GM23248 (cell line): ENCODE results near the gene NR3C1. TPM values are rescaled to one million over a fixed set of nuclear protein-coding genes. Genes with fewer than 3 reads are reported as not detected.

Source experiments
- DNase-seq: peaks from one replicate; pipeline ENCODE4 v3.0.0-alpha.2; 2015
- H2AFZ ChIP-seq: fragments of 200-600 bp; sonication (generic); 2 replicates; pipeline ENCODE4 v1.6.1; 2016; ENCODE audit warnings: antibody characterized with exemption
- H3F3A ChIP-seq: fragments of 200-600 bp; sonication (generic); 2 replicates; pipeline ENCODE4 v1.6.1; 2016; ENCODE audit warnings: mild to moderate bottlenecking, antibody characterized with exemption, mixed run types; ENCODE audit not compliant: insufficient read depth
- H3K27ac ChIP-seq: fragments of 200-600 bp; sonication (generic); 2 replicates; pipeline ENCODE4 v1.5.1; 2016; ENCODE audit warnings: mild to moderate bottlenecking
- H3K27me3 ChIP-seq: fragments of 200-600 bp; sonication (generic); replicated peaks from 2 replicates; pipeline ENCODE4 v1.6.1; 2016; ENCODE audit warnings: mild to moderate bottlenecking; ENCODE audit not compliant: insufficient read depth
- H3K36me3 ChIP-seq: fragments of 200-600 bp; sonication (generic); 2 replicates; pipeline ENCODE4 v1.6.1; 2016; ENCODE audit warnings: low read depth, mild to moderate bottlenecking
- H3K4me1 ChIP-seq: fragments of 200-600 bp; sonication (generic); 2 replicates; pipeline ENCODE4 v1.6.1; 2016; ENCODE audit warnings: mild to moderate bottlenecking; ENCODE audit not compliant: insufficient read depth
- H3K4me2 ChIP-seq: fragments of 200-600 bp; sonication (generic); one replicate; pipeline ENCODE4 v1.6.1; 2016; ENCODE audit warnings: mild to moderate bottlenecking; ENCODE audit not compliant: unreplicated experiment
- H3K4me3 ChIP-seq: fragments of 200-600 bp; sonication (generic); 2 replicates; pipeline ENCODE4 v1.5.1; 2016; ENCODE audit warnings: mild to moderate bottlenecking
- H3K79me2 ChIP-seq: fragments of 200-600 bp; sonication (generic); 2 replicates; pipeline ENCODE4 v1.6.1; 2016; ENCODE audit warnings: mild to moderate bottlenecking; ENCODE audit not compliant: insufficient read depth
- H3K9ac ChIP-seq: fragments of 200-600 bp; sonication (generic); 2 replicates; pipeline ENCODE4 v1.6.1; 2016; ENCODE audit warnings: mild to moderate bottlenecking
- H3K9me2 ChIP-seq: fragments of 200-600 bp; sonication (generic); 2 replicates; pipeline ENCODE4 v1.6.1; 2016; ENCODE audit warnings: mixed run types, mild to moderate bottlenecking, moderate library complexity; ENCODE audit not compliant: insufficient read depth
- H3K9me3 ChIP-seq: fragments of 200-600 bp; sonication (generic); one replicate; pipeline ENCODE4 v1.6.1; 2017; ENCODE audit warnings: low read depth
- H4K20me1 ChIP-seq: fragments of 200-600 bp; sonication (generic); 2 replicates; pipeline ENCODE4 v1.6.0; 2016; ENCODE audit not compliant: insufficient read depth
- EZH2 ChIP-seq: fragments of 200-600 bp; sonication (generic); IDR thresholded peaks from 2 replicates; pipeline ENCODE4 v1.6.1; 2018; ENCODE audit warnings: antibody characterized with exemption, mild to moderate bottlenecking; ENCODE audit not compliant: insufficient read depth, poor library complexity, severe bottlenecking
- EZH2phosphoT487 ChIP-seq: fragments of 200-600 bp; sonication (generic); IDR thresholded peaks from 2 replicates; pipeline ENCODE4 v1.6.1; 2018; ENCODE audit warnings: antibody characterized with exemption, moderate library complexity, mild to moderate bottlenecking, low read depth; ENCODE audit not compliant: insufficient read depth
- WGBS, 2 experiments: methylation state at CpG; one replicate each; pipeline ENCODE4 v1.1.6; 2015 to 2017; ENCODE audit warnings: low lambda C conversion rate in 2 of 2, low coverage in 1 of 2; ENCODE audit errors: missing lambda C conversion rate in 2 of 2; 5-methylcytosine and 5-hydroxymethylcytosine counted together
- in situ Hi-C: fragments of 300-500 bp; cut with MboI; formaldehyde crosslinking; loops from 2 replicates; pipeline ENCODE4 v1.15.0; 2020
- polyA plus RNA-seq: library from polyadenylated mRNA; unstranded; fragments of >200 nt; fragmentation: Nextera tagmentation; extraction: Ambion mirVana; gene quantifications from 2 replicates; pipeline ENCODE4 v1.2.1, GENCODE V29; 2016
- total RNA-seq: library from RNA; depleted of rRNA; stranded (reverse); fragments of >200 nt; shearing (Covaris generic); gene quantifications from 2 replicates; pipeline ENCODE4 v1.2.3, GENCODE V29; 2014

Gene NR3C1
- total and polyA plus RNA-seq, 2 experiments from 2014 or later = 103 to 121 TPM

GRCh38 chr5:143359869-143360268 lies 43.6 kb downstream of the NR3C1 start:
- H3F3A ChIP-seq = peaks cover 35% of the 10 kb centered on the region; the same call in 1 of the 2 replicates
- no peak for TF ChIP-seq EZH2phosphoT487
- no peak for TF ChIP-seq EZH2

GRCh38 chr5:143356855-143357583 lies 46.5 kb downstream of the NR3C1 start:
- H3K9ac ChIP-seq = no peak overlapping the region
- no peak overlapping the region for H3K4me2 ChIP-seq
- WGBS, 2 experiments = 56 to 64% methylated on average over 4 of the region's 4 CpGs
- DNase-seq = no peak
- H3K27ac ChIP-seq = no peak overlapping the region
- H3K27me3 ChIP-seq = no peaks in the 10 kb centered on the region
- H3K9me3 ChIP-seq = no peaks in the 10 kb centered on the region
- peaks cover 13% of the 10 kb centered on the region for H3K36me3 ChIP-seq
- no peak overlapping the region for H2AFZ ChIP-seq
- peaks cover 51% of the 10 kb centered on the region for H4K20me1 ChIP-seq
- TF ChIP-seq EZH2 = no peak
- TF ChIP-seq EZH2phosphoT487 = no peak
- no peaks in the 10 kb centered on the region for H3K9me2 ChIP-seq
- peaks cover 44% of the 10 kb centered on the region for H3F3A ChIP-seq
- peaks cover 100% of the 10 kb centered on the region for H3K79me2 ChIP-seq
- peaks cover 51% of the 10 kb centered on the region for H3K4me1 ChIP-seq
- no peak overlapping the region for H3K4me3 ChIP-seq
- in situ Hi-C loops = no loop called here

More at GRCh38 chr5:143359869-143360268, 43.6 kb downstream of the NR3C1 start:
- H3K9me2 ChIP-seq = no peaks in the 10 kb centered on the region
- H3K36me3 ChIP-seq = 0 out of 2 replicates have a peak, but pooled peaks cover 5% of the 10 kb centered on the region
- peaks cover 100% of the 10 kb centered on the region for H3K79me2 ChIP-seq
- H3K4me2 ChIP-seq = no peak overlapping the region
- H3K27ac ChIP-seq = no peak overlapping the region
- DNase-seq = no peak
- no peaks in the 10 kb centered on the region for H3K9me3 ChIP-seq
- 96 to 100% methylated on average over 2 of the region's 2 CpGs for WGBS, 2 experiments
- H3K27me3 ChIP-seq = no peaks in the 10 kb centered on the region
- H3K4me1 ChIP-seq = peaks cover 29% of the 10 kb centered on the region
- H2AFZ ChIP-seq = no peak overlapping the region
- H3K4me3 ChIP-seq = no peak overlapping the region
- in situ Hi-C loops = no loop called here
- no peak overlapping the region for H3K9ac ChIP-seq
- peaks cover 51% of the 10 kb centered on the region; the same call in 1 of the 2 replicates for H4K20me1 ChIP-seq

- Histone ChIP-seq H2AFZ (no peak overlapping the region), H3K27me3 (no peaks in the 10 kb centered on the region), H3K9me3 (no peaks in the 10 kb centered on the region), H3K4me3 (0 out of 2 replicates have a peak overlapping the region, but pooled peaks have one; percentile 20), H3K36me3 (peaks cover 15% of the 10 kb centered on the region), H4K20me1 (peaks cover 49% of the 10 kb centered on the region), H3K4me2 (peak overlapping the region; percentile 74), H3F3A (peaks cover 57% of the 10 kb centered on the region), H3K9ac (no peak overlapping the region), H3K4me1 (peaks cover 63% of the 10 kb centered on the region), H3K9me2 (no peaks in the 10 kb centered on the region), H3K27ac (peak overlapping the region; percentile 37), H3K79me2 (peaks cover 100% of the 10 kb centered on the region)
- TF ChIP-seq EZH2 = no peak
- TF ChIP-seq EZH2phosphoT487 = no peak
- peak; percentile 95 for DNase-seq
- in situ Hi-C loops = no loop called here
Measured at GRCh38 chr5:143355710-143356109, 47.8 kb downstream of the NR3C1 start.

GRCh38 chr5:143354025-143354424 lies 49.5 kb downstream of the NR3C1 start:
- Histone ChIP-seq H3K4me2 (no peak overlapping the region), H3K9me3 (no peaks in the 10 kb centered on the region), H3K9ac (no peak overlapping the region), H3K36me3 (peaks cover 15% of the 10 kb centered on the region), H3K9me2 (no peaks in the 10 kb centered on the region), H3K79me2 (peaks cover 100% of the 10 kb centered on the region), H3K4me1 (peaks cover 80% of the 10 kb centered on the region), H3K27me3 (no peaks in the 10 kb centered on the region), H3K27ac (peak overlapping the region; percentile 26; the same call in 1 of the 2 replicates), H2AFZ (no peak overlapping the region), H3K4me3 (no peak overlapping the region), H3F3A (peaks cover 74% of the 10 kb centered on the region), H4K20me1 (peaks cover 49% of the 10 kb centered on the region)
- 80 to 85% methylated on average over 3 of the region's 3 CpGs for WGBS, 2 experiments
- TF ChIP-seq EZH2phosphoT487 = no peak
- TF ChIP-seq EZH2 = no peak
- in situ Hi-C loops = no loop called here
- DNase-seq = no peak
